H1 (cell line): Measurements from ENCODE around the gene GALNT9. TPM values are rescaled to one million over a fixed set of nuclear protein-coding genes. Genes with fewer than 3 reads are reported as not detected.

ENCODE experiments used
- CTCF ChIA-PET: fragments of 300-600 bp; sonication (Branson Sonifier 250); formaldehyde crosslinking; loops from one replicate; lab custom pipeline; 2021; ENCODE audit not compliant: partially characterized antibody; lab: Charles Lee
- POLR2A ChIA-PET: fragments of 300-600 bp; sonication (Branson Sonifier 250); formaldehyde crosslinking; loops from one replicate; lab custom pipeline; 2021; ENCODE audit warnings: inconsistent platforms; ENCODE audit not compliant: partially characterized antibody; lab: Charles Lee
- DNase-seq, 2 experiments: peaks; one replicate each; pipeline versions ENCODE4 v3.0.0 to v3.0.0-alpha.2; 2010 to 2022; ENCODE audit warnings: low spot score in 2 of 2, low read depth in 1 of 2, mixed read lengths in 1 of 2
- FAIRE-seq: peaks from 2 replicates; lab custom pipeline; 2011; peaks lifted over from hg19 to GRCh38; lab: Jason Lieb, UNC
- H2AFZ ChIP-seq: 2 replicates; pipeline ENCODE4 v1.8.1; 2012; ENCODE audit warnings: low read length, inconsistent platforms
- H2AK5ac ChIP-seq: 2 replicates; pipeline ENCODE4 v1.6.1; 2013; ENCODE audit warnings: low read depth, low read length
- H2BK120ac ChIP-seq: replicated peaks from 2 replicates; pipeline ENCODE3; 2013; ENCODE audit warnings: low read depth, low read length, inconsistent platforms
- H2BK12ac ChIP-seq: 2 replicates; pipeline ENCODE4 v1.6.1; 2013; ENCODE audit warnings: low read depth, low read length
- H2BK15ac ChIP-seq: 2 replicates; pipeline ENCODE4 v1.6.1; 2013; ENCODE audit warnings: low read length
- H2BK20ac ChIP-seq: 2 replicates; pipeline ENCODE4 v1.6.1; 2013; ENCODE audit warnings: low read length
- H2BK5ac ChIP-seq: 2 replicates; pipeline ENCODE4 v1.6.1; 2013; ENCODE audit warnings: low read depth, low read length
- H3K14ac ChIP-seq: 2 replicates; pipeline ENCODE4 v1.6.1; 2013; ENCODE audit warnings: inconsistent platforms; ENCODE audit not compliant: insufficient read length
- H3K18ac ChIP-seq: 2 replicates; pipeline ENCODE4 v1.6.1; 2013; ENCODE audit warnings: low read length; ENCODE audit errors: extremely low read depth
- H3K23ac ChIP-seq: 2 replicates; pipeline ENCODE4 v1.6.1; 2013; ENCODE audit warnings: inconsistent platforms; ENCODE audit not compliant: insufficient read length
- H3K23me2 ChIP-seq: 2 replicates; pipeline ENCODE4 v1.6.1; 2013; ENCODE audit warnings: low read depth, low read length
- H3K27ac ChIP-seq: 2 replicates; pipeline ENCODE4 v1.6.1; 2011; ENCODE audit warnings: low read depth, low read length, inconsistent platforms
- H3K27me3 ChIP-seq, 4 experiments: replicated peaks in 1 of 4; 1 replicate in 1 of 4; 2 replicates in 3 of 4; pipeline versions ENCODE4 v1.6.1 to v1.8.1; 2011 to 2013; ENCODE audit warnings: low read length in 3 of 4, mild to moderate bottlenecking in 3 of 4, inconsistent platforms in 2 of 4, mixed read lengths in 2 of 4, moderate library complexity in 1 of 4; ENCODE audit not compliant: control insufficient read depth in 3 of 4, insufficient read depth in 3 of 4; ENCODE audit errors: extremely low read depth in 1 of 4
- H3K36me3 ChIP-seq, 4 experiments: 2 replicates each; pipeline versions ENCODE4 v1.6.1 to v1.8.1; 2011 to 2013; ENCODE audit warnings: mild to moderate bottlenecking in 4 of 4, low read length in 3 of 4, moderate library complexity in 2 of 4, control low read depth in 1 of 4, inconsistent platforms in 1 of 4; ENCODE audit not compliant: insufficient read depth in 4 of 4, control insufficient read depth in 2 of 4
- H3K4ac ChIP-seq: replicated peaks from 2 replicates; pipeline ENCODE3; 2013; ENCODE audit warnings: low read length, low read depth, mixed read lengths, inconsistent platforms; ENCODE audit not compliant: insufficient read length
- H3K4me1 ChIP-seq, 4 experiments: replicated peaks in 1 of 4; 1 replicate in 1 of 4; 2 replicates in 3 of 4; pipeline versions ENCODE4 v1.6.1 to v1.8.1; 2011 to 2013; ENCODE audit warnings: low read length in 3 of 4, inconsistent platforms in 2 of 4, mixed read lengths in 1 of 4; ENCODE audit not compliant: insufficient read depth in 4 of 4, control insufficient read depth in 3 of 4
- H3K4me2 ChIP-seq, 2 experiments: 2 replicates each; pipeline versions ENCODE4 v1.6.1 to v1.8.1; 2011 to 2013; ENCODE audit warnings: low read depth in 2 of 2, low read length in 2 of 2, control low read depth in 1 of 2, inconsistent platforms in 1 of 2, mild to moderate bottlenecking in 1 of 2; ENCODE audit not compliant: insufficient read depth in 1 of 2
- H3K4me3 ChIP-seq, 4 experiments: fragments of 200-600, 300-600 bp in 1 of 4; sonication (generic), shearing (Covaris generic), sonication (Bioruptor Twin) in 1 of 4; 2 replicates each; pipeline versions ENCODE4 v1.5.1 to v1.8.1; 2011 to 2016; ENCODE audit warnings: low read length in 4 of 4, low read depth in 3 of 4, control low read depth in 2 of 4, inconsistent platforms in 2 of 4, mild to moderate bottlenecking in 2 of 4, mixed read lengths in 1 of 4, moderate library complexity in 1 of 4; ENCODE audit not compliant: insufficient read depth in 2 of 4; ENCODE audit errors: extremely low read depth in 1 of 4
- H3K56ac ChIP-seq: replicated peaks from 2 replicates; pipeline ENCODE3; 2013; ENCODE audit warnings: low read depth, mild to moderate bottlenecking, mixed read lengths, low read length, inconsistent platforms; ENCODE audit not compliant: insufficient read length
- H3K79me1 ChIP-seq: 2 replicates; pipeline ENCODE4 v1.6.1; 2013; ENCODE audit warnings: low read depth, low read length, control low read depth
- H3K79me2 ChIP-seq, 2 experiments: 2 replicates each; pipeline versions ENCODE4 v1.6.1 to v1.8.1; 2012 to 2013; ENCODE audit warnings: low read length in 2 of 2, mild to moderate bottlenecking in 2 of 2, inconsistent platforms in 1 of 2; ENCODE audit not compliant: insufficient read depth in 2 of 2, control insufficient read depth in 1 of 2
- H3K9ac ChIP-seq, 4 experiments: replicated peaks in 1 of 4; 1 replicate in 1 of 4; 2 replicates in 3 of 4; pipeline versions ENCODE4 v1.6.1 to v1.8.1; 2011 to 2013; ENCODE audit warnings: low read depth in 3 of 4, low read length in 3 of 4, control low read depth in 2 of 4, mild to moderate bottlenecking in 2 of 4, moderate library complexity in 2 of 4, inconsistent platforms in 1 of 4; ENCODE audit errors: extremely low read depth in 1 of 4
- H3K9me3 ChIP-seq, 2 experiments: 2 replicates each; pipeline versions ENCODE4 v1.6.1 to v1.8.1; 2012 to 2013; ENCODE audit warnings: mild to moderate bottlenecking in 2 of 2, moderate library complexity in 2 of 2, control low read depth in 1 of 2, inconsistent platforms in 1 of 2, low read depth in 1 of 2, low read length in 1 of 2, mixed read lengths in 1 of 2; ENCODE audit not compliant: insufficient read depth in 2 of 2
- H4K20me1 ChIP-seq, 2 experiments: replicated peaks in 1 of 2; 2 replicates each; pipeline versions ENCODE3 to v1.8.1; 2011 to 2013; ENCODE audit warnings: inconsistent platforms in 2 of 2, low read length in 2 of 2, mild to moderate bottlenecking in 1 of 2; ENCODE audit not compliant: insufficient read depth in 2 of 2, control insufficient read depth in 1 of 2
- H4K5ac ChIP-seq: 2 replicates; pipeline ENCODE4 v1.6.1; 2013; ENCODE audit warnings: low read length, low read depth, mixed read lengths, inconsistent platforms; ENCODE audit not compliant: insufficient read length
- H4K8ac ChIP-seq: 2 replicates; pipeline ENCODE4 v1.8.0; 2013; ENCODE audit warnings: mild to moderate bottlenecking, moderate library complexity, low read length, inconsistent platforms; ENCODE audit not compliant: insufficient read depth; ENCODE audit errors: extremely low read depth
- H4K91ac ChIP-seq: replicated peaks from 2 replicates; pipeline ENCODE3; 2013; ENCODE audit warnings: low read length, mixed read lengths, inconsistent platforms; ENCODE audit not compliant: insufficient read length
- ATF2 ChIP-seq: IDR thresholded peaks from 2 replicates; pipeline ENCODE4 v1.6.1; 2012; ENCODE audit warnings: low read length, inconsistent platforms
- BACH1 ChIP-seq: IDR thresholded peaks from 2 replicates; pipeline ENCODE4 v1.6.1; 2012; ENCODE audit warnings: low read length, improper control_type of control experiment
- BCL11A ChIP-seq, 2 experiments: IDR thresholded peaks; one replicate each; pipeline ENCODE4 v1.6.1; 2011; ENCODE audit warnings: low read depth in 2 of 2, low read length in 2 of 2, mild to moderate bottlenecking in 2 of 2
- CBX5 ChIP-seq: fragments of 300-800, 300-1000 bp; sonication (generic); IDR thresholded peaks from 2 replicates; pipeline ENCODE4 v1.7.1; 2016; ENCODE audit warnings: antibody characterized with exemption, low read length, low read depth
- CTBP2 ChIP-seq: IDR thresholded peaks from 2 replicates; pipeline ENCODE4 v1.7.0; 2011; ENCODE audit warnings: borderline replicate concordance, mild to moderate bottlenecking, moderate library complexity, mixed read lengths, low read length; ENCODE audit not compliant: insufficient read depth, insufficient read length
- EGR1 ChIP-seq: IDR thresholded peaks from 2 replicates; pipeline ENCODE4 v1.6.1; 2011; ENCODE audit warnings: low read depth, low read length, borderline replicate concordance
- EP300 ChIP-seq, 2 experiments: IDR thresholded peaks; 1 replicate in 1 of 2; 2 replicates in 1 of 2; pipeline ENCODE4 v1.6.1; 2011 to 2012; ENCODE audit warnings: low read depth in 2 of 2, low read length in 2 of 2, mild to moderate bottlenecking in 2 of 2, borderline replicate concordance in 1 of 2, inconsistent platforms in 1 of 2, moderate library complexity in 1 of 2
- GTF2F1 ChIP-seq: IDR thresholded peaks from 2 replicates; pipeline ENCODE4 v1.6.1; 2012; ENCODE audit warnings: low read depth, low read length, improper control_type of control experiment, borderline replicate concordance
- KDM1A ChIP-seq: fragments of 200-600, 300-600 bp; sonication (generic); IDR thresholded peaks from 2 replicates; pipeline ENCODE4 v1.7.1; 2016; ENCODE audit warnings: mild to moderate bottlenecking, low read length, borderline replicate concordance
- PHF8 ChIP-seq: fragments of 200-600 bp; sonication (generic); conservative IDR thresholded peaks from 2 replicates; pipeline ENCODE4 v1.7.1; 2012; ENCODE audit warnings: low read depth, mild to moderate bottlenecking, inconsistent platforms, low read length, moderate library complexity
- POU5F1 ChIP-seq: IDR thresholded peaks from 2 replicates; pipeline ENCODE4 v1.6.1; 2011; ENCODE audit warnings: low read depth, mild to moderate bottlenecking, low read length, moderate library complexity
- RXRA ChIP-seq: IDR thresholded peaks from 2 replicates; pipeline ENCODE4 v1.6.1; 2011; ENCODE audit warnings: low read depth, mild to moderate bottlenecking, low read length, moderate library complexity; ENCODE audit not compliant: insufficient read depth
- WGBS, 2 experiments: shearing (Covaris generic) in 1 of 2; methylation state at CpG; one replicate each; pipeline versions ENCODE4 v1.1.6 to v1.1.7; 2013 to 2015; ENCODE audit warnings: low lambda C conversion rate in 2 of 2, mixed read lengths in 2 of 2, inconsistent platforms in 1 of 2, low coverage in 1 of 2, missing lambda C conversion rate in 1 of 2; ENCODE audit not compliant: insufficient replicate concordance in 2 of 2, insufficient coverage in 1 of 2, insufficient read length in 1 of 2; ENCODE audit errors: extremely low coverage in 1 of 2, missing lambda C conversion rate in 1 of 2; 5-methylcytosine and 5-hydroxymethylcytosine counted together
- polyA plus RNA-seq, 7 experiments: library from polyadenylated mRNA; depleted of rRNA in 3 of 7; stranded (reverse) in 5 of 7; unstranded in 2 of 7; fragments of >200 nt in 5 of 7; fragments of 200-250 nt in 2 of 7; gene quantifications; 1 replicate in 5 of 7; 2 replicates in 1 of 7; 4 replicates in 1 of 7; pipeline versions ENCODE4 v1.2.1 to v1.2.3, GENCODE V29; 2011 to 2013; ENCODE audit warnings: missing spikeins in 2 of 7, mixed read lengths in 2 of 7
- total RNA-seq: library from RNA; stranded (reverse); fragmentation: NEBNext Ultra II Directional; extraction: Animal tissue kit (Norgen Biotek cat#: 25700); gene quantifications from 2 replicates; pipeline ENCODE4 v1.2.1, GENCODE V29; 2021

The GALNT9 gene
- total and polyA plus RNA-seq, 2 of the 8 experiments (the other 6 are each of a cell fraction or from before 2014, with no cell fraction given), result 2.0 to 3.6 TPM

DNA sequence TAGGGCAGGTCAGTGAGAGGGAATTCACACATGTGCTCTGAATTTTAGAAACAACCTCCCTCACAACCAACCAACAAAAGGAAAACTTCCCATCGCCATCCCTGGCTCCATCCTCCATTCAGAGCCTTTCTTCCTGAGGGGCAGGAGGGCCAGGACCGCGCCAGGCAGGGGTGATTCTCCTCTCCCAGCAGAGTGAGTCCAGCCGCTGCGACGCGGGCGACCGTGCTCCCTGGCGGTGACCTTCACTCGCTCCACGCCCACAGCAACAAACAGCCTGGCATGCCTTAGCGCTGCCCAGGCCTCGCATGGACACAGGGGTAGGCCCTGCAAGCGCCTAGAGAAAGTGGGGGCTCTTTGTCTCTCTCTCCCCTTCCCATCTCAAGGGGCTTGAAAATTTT lies 3.7 kb downstream of the GALNT9 start:
- no peak overlapping the region for H3K27ac ChIP-seq
- no peaks in the 10 kb centered on the region for H3K79me2 ChIP-seq
- H3K27me3 ChIP-seq, result peaks cover 9 to 51% (median 43%) of the 10 kb centered on the region in 4 experiments
- peaks cover 0 to 15% (median 2%) of the 10 kb centered on the region in 4 experiments; a peak in 6 of 7 replicates for H3K4me1 ChIP-seq
- no peak for FAIRE-seq
- H2BK15ac ChIP-seq, result no peak overlapping the region
- no peaks in the 10 kb centered on the region for H3K9me3 ChIP-seq
- WGBS, 2 experiments, result 85% methylated on average over 14 of the region's 15 CpGs; no CpG with 5 or more reads in 1 of the 2 experiments
- H4K20me1 ChIP-seq, result peaks cover 0 to 10% of the 10 kb centered on the region in 2 experiments
- no peak overlapping the region for H2BK12ac ChIP-seq
- no peak overlapping the region for H2AFZ ChIP-seq
- no peak overlapping the region for H4K5ac ChIP-seq
- no peak overlapping the region for H3K18ac ChIP-seq
- H3K9ac ChIP-seq, result no peak overlapping the region
- H3K4me3 ChIP-seq, result no peak overlapping the region
- H3K4me2 ChIP-seq, result no peak overlapping the region
- CTCF ChIA-PET, result interaction anchor here (0.9 to 2.7 kb wide), 3 partner anchors 17 to 135 kb away, joined by 3 to 10 read pairs (median 4); no protein-coding TSS in a partner anchor
- no peak overlapping the region for H2AK5ac ChIP-seq
- no peak overlapping the region for H4K91ac ChIP-seq
- H2BK5ac ChIP-seq, result no peak overlapping the region
- no peak overlapping the region for H2BK120ac ChIP-seq
- H2BK20ac ChIP-seq, result no peak overlapping the region
- H3K56ac ChIP-seq, result no peak overlapping the region
- H3K23me2 ChIP-seq, result no peaks in the 10 kb centered on the region; the same call in 1 of the 2 replicates
- H3K4ac ChIP-seq, result no peak overlapping the region
- POLR2A ChIA-PET, result no interaction called here
- H3K36me3 ChIP-seq, result no peaks in the 10 kb centered on the region
- no peak overlapping the region for H3K23ac ChIP-seq
- H3K14ac ChIP-seq, result no peak overlapping the region
- DNase-seq, result no peak
- no peak overlapping the region for H4K8ac ChIP-seq
- no peaks in the 10 kb centered on the region for H3K79me1 ChIP-seq
- TF ChIP-seq EP300 (IDR thresholded peaks at IDR 0.05; ENCODE audit: borderline replicate concordance in 1 of 2, low read depth in 2 of 2, low read length in 2 of 2) (no peak), ATF2 (no peak), EGR1 (no peak), GTF2F1 (no peak), CTBP2 (no peak), BCL11A (IDR thresholded peaks at IDR 0.05; ENCODE audit: low read depth in 2 of 2, low read length in 2 of 2) (no peak), RXRA (no peak), POU5F1 (no peak), CBX5 (no peak), KDM1A (no peak), PHF8 (no peak), BACH1 (no peak)
